Fibroblast of mammary gland (primary cell): Measurements from ENCODE around the gene LDLRAD4.

ENCODE experiments used
- DNase-seq: peaks from one replicate; pipeline ENCODE4 v3.0.0-alpha.2; 2010; ENCODE audit warnings: low read depth
- H3K4me3 ChIP-seq: 2 replicates; pipeline ENCODE4 v1.5.1; 2011; ENCODE audit warnings: low read depth, mild to moderate bottlenecking, low read length, moderate library complexity; ENCODE audit not compliant: control insufficient read depth
- TF ChIP-seq, protein P1 (sequence below): conservative IDR thresholded peaks from 2 replicates; pipeline ENCODE4 v1.5.1; 2011; ENCODE audit warnings: low read depth, low read length, inconsistent platforms; ENCODE audit not compliant: control insufficient read depth, insufficient read depth

LDLRAD4 gene

DNA sequence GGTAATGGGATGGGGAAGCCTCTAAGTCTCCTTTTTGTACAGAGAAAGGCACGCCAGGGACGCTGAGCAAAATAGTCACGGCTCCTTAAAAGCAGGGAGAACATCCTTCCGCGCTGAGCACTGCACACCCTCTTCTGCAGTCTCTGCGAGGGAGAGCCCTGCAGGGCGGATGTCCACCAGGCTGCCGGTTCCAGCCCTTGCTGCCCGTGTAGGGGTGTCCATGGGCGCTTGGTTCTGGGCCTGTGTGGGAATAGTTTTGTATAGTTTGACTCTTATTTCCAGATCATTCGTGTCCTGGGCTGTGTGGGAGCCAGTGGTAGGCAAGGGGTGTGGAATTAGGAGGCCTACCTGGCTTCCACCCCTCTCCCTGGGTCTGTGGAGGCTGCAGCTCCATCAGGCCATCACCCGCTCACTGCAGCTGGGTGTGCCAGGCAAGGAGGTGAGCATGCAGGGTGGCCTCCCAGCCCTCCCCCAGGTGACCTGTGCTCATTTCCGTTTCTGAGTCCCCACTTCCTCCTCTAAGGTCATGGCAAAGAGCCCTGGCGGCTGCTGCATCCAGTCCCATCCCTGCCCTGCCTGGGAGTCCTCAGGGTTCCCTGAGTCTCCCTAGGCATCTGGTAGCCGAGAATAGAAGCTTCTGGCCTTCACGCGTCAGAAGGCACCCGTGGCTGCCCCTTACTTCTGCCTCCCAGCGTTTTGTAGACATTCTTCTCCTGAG is 202.6 kb downstream of the LDLRAD4 start:
- no peak overlapping the region for H3K4me3 ChIP-seq
- TF ChIP-seq, protein P1, sequence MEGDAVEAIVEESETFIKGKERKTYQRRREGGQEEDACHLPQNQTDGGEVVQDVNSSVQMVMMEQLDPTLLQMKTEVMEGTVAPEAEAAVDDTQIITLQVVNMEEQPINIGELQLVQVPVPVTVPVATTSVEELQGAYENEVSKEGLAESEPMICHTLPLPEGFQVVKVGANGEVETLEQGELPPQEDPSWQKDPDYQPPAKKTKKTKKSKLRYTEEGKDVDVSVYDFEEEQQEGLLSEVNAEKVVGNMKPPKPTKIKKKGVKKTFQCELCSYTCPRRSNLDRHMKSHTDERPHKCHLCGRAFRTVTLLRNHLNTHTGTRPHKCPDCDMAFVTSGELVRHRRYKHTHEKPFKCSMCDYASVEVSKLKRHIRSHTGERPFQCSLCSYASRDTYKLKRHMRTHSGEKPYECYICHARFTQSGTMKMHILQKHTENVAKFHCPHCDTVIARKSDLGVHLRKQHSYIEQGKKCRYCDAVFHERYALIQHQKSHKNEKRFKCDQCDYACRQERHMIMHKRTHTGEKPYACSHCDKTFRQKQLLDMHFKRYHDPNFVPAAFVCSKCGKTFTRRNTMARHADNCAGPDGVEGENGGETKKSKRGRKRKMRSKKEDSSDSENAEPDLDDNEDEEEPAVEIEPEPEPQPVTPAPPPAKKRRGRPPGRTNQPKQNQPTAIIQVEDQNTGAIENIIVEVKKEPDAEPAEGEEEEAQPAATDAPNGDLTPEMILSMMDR = no peak
- no peak for DNase-seq

DNA sequence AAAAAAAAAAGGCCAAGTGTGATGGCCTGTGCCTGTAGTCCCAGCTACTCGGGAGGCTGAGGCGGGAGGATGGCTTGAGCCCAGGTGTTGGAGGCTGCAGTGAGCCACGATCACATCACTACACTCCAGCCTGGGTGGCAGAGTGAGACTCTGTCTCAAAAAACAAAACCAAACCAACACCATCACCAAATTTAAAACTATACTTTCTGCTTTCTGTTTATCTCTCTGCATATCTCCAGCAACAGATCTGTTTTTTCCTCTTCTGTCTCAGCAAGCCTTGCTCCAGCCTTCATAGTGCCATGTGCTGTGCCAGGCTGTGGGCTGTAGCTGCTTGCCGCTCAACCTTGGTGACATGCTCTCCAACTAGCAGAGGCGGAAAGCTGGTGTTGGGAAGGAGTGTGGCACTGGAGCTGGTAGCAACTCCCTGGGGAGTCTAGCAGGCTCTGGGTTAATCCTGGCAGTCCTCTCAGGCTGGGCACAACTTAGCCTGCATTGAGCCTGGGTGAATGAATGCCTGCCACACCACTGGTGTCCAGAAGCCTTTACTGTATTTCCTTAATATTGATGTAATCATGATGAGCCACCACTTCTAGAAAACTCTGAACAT is 204.1 kb downstream of the LDLRAD4 start:
- no peak overlapping the region for H3K4me3 ChIP-seq
- TF ChIP-seq, protein P1 = no peak
- no peak for DNase-seq

DNA sequence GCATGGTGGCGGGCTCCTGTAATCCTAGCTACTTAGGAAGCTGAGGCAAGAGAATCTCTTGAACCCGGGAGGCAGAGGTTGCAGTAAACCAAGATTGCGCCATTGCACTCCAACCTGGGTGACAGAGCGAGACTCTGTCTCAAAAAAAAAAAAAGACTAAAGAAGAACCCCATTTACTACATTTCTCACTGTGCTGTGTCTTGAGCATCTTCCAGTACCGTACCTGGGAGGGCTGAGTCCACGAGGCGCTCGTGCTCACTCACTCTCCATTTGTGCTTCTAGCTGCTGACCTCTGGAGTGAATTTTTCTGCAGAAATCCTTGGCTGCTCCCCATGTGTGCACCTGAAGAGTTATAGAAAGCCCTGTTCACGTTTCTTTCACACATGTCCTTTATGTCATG is 204.8 kb downstream of the LDLRAD4 start:
- TF ChIP-seq, protein P1 = no peak
- no peak overlapping the region for H3K4me3 ChIP-seq
- no peak for DNase-seq

DNA sequence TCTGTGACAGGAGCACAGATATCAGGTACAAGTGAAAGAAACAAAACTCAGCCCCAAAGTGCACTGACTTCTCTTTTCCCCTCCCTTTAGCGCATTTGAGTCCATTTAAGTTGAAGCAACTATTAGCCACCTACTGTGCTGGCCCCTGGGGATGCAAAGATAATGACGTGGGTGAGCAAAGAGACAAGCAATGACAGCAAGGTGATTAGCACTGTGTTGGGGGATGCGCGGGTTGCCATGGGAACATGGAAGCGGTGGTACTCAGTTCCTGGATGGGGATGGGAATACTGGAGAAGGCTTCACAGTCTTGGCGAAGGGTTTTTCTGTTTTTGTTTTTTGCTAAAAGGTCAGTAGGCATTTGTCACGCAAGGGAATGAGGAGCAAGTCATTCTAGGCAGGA is 205.8 kb downstream of the LDLRAD4 start:
- no peak overlapping the region for H3K4me3 ChIP-seq
- TF ChIP-seq, protein P1 = no peak
- no peak for DNase-seq

DNA sequence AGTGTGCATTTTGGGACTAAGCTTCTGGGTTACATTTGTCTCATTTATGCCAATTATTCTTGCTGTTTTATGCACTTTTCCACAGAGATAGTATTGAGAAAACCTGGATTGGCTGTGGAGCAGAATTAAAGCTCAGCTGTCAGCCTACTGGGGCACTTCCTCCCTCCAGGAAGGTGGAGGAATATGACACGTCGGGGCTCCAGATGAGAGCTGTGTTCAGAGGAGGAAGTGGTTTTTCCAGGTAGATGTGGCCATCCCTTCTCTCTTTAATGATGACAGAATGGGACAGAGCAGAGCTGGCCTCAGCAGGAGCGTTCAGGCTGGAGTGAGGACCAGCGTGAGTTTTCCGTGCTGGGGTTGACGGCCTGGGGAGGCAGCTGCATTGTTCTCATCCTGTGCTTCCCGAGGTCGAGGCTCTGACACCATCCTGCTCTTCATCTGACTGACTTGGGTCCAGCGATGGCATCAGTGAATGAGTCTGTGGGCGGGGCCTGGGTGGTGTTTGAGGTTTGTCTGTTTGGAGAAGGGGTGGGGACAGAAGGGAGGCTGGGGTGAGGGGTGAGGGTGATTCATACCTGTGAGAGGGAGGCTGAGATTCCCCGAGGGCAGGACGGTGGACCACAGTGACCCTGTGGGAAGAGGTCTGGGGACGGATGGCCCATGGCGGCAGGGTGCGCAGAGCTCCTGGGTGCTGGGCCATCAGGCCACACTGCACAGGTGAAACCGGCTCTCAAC is 207.0 kb downstream of the LDLRAD4 start:
- DNase-seq = no peak
- TF ChIP-seq, protein P1 = no peak

DNA sequence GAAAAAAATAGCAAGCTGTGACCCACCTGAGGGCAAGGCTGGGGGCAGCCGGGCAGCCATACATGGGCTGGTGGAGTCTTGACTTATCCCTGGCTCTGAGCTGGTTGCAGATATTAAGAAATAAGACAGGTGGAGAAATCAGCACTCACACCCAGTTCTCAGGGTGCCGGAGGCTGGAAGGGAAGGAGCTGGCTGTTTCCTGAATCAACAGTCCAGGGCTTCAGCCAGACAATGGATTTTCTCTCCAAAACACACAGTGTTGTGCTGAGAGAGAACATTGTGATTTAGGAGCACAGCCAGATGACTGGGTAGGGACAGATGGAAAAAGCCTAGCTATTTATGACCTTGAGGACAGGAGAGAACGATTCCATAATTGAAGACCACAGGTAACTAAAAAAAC is 208.8 kb downstream of the LDLRAD4 start:
- no peak overlapping the region for H3K4me3 ChIP-seq
- TF ChIP-seq, protein P1 = no peak
- DNase-seq = no peak

More for the DNA sequence above, 207.0 kb downstream of the LDLRAD4 start:
- H3K4me3 ChIP-seq = no peak overlapping the region
